ENCODE results near the gene KRT32.

The KRT32 gene

DNA sequence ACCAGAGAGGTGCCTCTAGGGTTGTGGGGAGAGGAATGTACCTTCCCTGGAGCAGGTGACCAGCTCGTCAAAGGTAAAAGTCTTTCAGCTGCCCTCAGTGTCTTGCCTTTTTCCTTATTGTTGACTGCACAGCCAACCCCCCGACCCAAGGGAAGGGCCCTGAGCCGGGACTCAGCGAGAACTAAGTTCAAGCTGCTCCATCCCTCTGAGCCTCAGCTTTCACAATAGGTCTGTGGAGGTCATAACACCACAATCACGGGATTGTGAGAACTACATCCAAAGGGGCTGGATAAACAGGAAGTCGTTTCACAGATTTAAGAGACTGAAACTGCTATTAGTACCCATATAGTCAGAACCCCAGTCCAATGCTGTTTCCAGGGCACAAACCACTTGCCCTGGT is 25.2 kb upstream of the KRT32 start:
- DNase-seq = no peak

DNA sequence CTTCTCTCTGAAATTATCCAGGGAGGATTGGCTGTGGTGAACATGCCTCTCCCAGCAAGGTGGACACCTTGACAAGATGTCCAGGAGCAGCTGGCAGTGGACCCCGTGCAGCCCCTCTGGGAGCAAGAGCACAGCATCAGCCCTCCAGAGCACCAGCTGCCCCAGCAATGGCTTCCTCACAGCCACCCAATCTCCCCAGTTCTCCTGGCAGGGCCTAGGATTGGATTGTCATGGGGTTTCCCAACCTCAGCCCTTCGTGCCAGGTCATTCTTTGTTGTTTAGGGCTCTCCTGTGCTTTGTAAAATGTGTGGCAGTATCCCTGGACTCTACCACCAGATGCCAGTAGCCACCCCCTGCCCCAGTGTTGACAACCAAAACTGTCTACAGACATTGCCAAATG is 24.3 kb upstream of the KRT32 start:
- DNase-seq = no peak

DNA sequence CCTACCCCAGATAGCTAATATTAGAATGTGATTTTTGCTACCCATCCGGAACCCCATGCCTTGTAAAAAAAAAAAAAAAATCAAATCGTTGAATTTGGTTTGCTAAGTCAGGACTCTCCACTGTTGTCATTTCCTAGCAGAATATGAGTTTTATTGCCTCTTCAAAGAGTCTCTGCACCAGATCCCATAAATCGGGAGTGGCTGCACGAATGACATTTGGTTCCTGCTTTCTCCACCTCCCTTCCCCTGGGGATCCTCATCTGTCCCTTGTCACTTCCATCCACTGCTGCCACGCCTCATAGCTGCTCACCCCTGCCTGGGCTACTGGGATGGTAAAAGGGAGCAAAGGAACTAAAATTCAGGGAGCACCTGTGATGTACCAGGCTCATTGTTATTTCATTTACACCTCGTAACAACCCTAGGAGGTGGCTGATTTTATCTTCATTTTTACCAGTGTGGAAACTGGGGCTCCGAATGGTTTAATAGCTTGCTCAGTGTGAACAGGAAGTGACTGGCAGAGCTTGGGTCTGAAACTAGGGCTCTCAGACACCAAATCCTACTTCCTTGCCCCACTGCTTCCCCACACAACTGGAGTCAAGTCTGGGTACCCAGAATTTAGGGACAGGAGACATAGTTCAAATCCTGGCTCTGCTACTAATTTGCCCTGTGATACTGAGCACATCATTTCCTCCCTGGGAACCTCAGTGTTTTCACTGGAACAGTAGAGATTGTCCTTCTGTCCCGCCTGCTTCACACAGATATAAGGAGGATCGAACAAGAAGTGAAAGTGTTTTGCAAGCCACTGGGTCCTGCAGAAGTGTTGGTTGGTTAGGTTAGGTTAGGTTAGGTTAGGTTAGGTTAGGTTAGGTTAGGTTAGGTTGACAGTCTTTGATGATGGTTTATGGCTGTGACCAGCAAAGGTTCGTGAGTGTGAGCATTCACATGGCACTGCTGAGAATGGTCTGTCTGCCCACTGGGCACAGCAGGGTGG is 23.1 kb upstream of the KRT32 start:
- peak; percentile 37 for DNase-seq

DNA sequence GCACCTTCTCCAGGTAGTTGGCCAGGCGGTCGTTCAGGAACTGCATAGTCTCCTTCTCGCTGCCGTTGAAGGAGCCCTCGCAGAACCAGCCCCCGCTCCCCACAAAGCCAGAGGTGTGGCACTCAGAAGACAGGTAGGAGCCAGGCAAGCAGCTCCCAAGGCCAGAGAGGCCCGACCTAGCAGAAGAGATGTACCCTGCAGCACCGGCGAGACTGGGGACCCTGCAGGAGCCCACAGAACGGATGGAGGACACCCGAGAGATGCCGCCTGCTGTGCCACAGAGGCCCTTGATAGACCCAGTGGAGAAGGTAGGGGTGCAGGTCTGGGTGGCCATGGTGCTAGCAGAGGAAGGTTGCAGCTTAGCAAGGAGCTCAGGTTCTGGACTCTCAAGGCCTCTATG is 22.3 kb upstream of the KRT32 start, which contains the start of gene KRT36:
KRT36 (minus strand) TSS at position 380 of the 400 bp plus-strand sequence; CDS start at position 334, 46 bp downstream.
- no peak for DNase-seq

DNA sequence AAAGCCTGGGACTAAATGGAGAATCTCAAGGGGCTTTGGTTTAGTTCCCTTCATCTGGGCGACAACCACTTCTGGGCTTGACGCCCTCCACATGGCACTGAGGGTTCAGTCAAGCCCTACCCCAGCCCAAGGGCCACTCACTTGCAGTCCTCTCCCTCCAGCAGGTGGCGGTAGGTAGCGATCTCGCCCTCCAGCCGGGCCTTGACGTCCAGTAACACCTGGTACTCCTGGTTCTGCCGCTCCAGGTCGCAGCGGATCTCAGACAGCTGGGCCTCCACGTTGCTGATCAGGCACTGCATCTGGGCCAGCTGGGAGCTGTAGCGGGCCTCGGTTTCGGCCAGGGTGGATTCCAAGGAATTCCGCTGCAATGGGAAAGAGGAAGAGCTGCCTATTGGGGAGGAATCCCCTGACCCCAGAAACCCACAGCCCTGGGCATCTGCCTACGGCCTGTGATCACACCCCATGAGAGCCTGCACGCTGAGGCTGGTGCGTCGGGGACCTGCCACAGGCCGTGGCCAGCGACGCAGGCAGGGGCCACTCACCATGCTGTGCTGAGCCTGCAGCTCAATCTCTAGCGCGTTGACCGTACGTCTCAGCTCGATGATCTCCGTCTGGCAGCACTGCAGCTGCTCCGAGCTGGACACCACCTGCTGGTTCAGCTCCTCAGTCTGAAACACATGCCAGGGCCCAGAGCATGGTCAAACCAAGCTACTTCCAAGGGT is 19.8 kb upstream of the KRT32 start:
- no peak for DNase-seq

DNA sequence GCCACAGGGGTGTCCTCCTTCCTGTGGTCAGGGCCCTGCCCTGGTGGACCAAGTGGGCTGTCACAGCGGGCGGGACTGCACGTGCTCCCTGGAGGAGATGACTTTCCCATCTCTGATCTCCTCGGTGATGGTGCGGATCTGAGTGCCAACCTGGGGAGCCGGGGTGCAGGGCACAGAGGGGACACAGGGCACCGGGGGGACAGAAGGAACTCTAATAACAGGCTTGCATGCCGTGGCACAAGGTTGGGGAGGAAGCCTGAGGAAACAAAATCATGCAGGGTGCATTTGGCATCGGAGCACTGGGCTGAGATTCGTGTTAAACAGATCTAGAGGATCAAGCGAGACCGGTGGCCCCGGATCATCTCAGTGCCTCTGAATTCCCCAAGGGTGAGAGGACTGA is 19.1 kb upstream of the KRT32 start:
- DNase-seq = no peak

DNA sequence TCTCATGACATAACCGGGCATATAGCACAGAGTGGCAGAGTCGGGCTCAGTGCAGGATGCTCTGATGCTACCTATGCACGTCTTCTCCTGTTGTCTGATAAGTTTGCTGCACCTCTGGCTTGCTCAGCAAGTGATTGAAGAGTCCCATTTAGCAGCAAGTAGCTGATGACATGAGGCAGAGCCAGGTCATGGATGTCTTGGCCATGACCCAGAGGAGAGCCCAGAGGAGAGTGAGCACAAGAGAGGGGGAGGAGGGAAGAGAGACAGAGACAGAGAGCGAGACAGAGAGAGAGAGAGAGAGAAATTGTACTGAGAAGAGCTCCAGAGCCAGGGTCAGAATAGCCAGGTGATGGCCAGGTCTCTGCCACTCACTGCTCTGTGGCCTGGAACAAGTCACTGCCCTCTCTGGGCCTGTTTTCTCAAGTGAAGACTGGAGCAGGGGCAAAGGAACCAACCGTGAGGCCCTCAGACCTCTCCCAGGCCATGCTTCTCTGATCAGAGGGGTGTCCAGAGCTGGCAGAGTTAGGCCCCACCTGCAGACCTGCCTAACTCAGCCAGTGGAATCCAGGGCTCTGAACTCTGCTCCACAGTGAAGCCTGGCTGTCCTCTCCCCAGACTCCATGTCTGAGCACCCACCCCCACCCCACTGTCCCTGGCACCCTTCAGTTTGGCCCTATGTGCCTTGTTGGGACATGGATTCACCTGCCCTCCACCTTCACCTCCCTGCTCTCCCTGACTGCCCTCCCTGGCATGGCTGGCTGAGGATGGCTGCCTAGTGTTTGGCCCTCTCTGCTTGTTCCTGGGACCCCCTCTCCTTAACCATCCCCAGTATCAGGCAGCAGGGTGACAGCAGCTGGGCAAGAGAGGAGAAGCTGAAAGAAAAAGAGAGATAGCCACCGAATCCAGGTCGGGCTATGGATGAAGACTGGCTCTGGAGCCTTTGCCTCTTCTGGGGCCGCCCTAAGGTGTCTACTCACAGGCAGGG is 18.0 kb upstream of the KRT32 start:
- DNase-seq = no peak

DNA sequence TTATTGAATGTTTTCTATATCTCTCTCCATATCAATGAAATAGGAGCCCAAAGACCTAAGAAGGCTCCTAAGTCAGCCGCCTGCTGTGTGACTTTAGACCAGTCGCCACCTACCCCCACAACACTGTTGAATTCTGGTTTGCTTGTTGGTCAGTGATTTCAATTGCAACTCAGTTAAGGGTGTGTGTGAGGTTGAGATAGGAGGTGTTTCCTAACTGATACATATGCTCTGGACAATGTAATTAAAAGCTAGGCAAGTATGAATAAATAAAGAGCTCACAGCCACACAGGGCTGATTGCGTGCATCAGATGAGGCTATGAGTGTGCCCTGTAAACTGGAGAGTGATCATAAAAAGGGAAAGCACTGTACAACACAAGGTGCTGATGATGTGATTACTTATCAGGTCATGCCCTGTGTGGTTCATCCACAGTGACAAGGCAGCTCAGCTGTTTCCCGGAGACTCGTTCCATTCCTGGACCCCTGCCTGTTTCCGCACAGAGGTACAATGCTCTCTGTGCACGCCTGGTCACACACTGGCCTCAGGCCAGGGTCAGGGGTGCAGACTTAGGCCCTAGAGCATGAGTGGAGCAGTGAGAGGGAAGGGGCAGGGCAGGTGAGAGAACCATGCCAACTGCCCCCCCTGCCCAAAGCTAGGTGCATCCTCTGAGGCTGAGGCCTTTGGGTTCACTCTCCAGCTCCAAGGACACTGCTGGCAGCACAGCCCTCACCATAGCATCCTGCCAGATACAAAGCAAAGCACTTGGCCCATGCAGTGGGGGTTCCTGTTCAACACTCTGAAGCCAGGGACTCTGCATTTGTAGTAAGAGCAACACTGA is 17.0 kb upstream of the KRT32 start:
- no peak for DNase-seq

DNA sequence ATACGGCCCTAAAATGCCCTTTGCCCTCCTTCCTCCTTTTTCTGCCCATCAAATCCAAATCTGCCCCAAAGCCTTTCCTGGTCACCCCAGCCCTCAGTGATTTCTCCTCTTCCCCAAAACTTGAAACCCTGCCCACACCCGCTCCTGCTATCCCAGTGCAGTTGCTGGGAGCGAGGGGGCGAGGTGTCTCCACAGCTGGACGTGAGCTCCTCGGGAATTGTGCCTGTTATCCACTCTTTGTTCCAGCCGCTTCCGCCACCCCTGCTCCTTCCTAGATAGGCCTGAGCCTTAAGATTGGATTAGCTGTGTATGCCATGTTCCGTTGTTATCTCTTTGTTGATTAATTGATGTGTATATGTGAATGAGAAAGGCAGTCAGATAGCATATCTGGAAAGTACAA is 16.3 kb upstream of the KRT32 start:
- no peak for DNase-seq

DNA sequence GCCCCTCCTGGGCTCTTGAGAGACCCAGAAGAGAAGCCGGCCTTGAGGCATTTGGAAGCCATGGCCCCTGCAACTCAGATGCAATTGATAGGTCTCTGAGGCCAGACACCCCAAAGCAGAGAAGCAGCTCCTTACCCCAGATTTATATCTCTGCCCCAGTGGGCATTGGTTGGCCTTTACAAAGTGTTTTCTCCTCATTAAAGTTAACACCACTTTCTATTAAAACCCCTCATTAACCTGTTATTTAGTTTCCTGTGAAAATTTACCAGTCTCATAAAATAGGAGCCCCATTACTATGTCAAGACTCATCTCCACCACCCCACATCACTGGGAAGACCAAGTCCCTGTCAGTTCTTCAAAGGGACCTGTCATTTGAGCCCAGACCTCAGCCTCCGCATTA is 13.8 kb upstream of the KRT32 start, which contains the start of gene KRT35:
KRT35 (minus strand) TSS at position 116 of the 400 bp plus-strand sequence; CDS start at position 62, 54 bp downstream.
- no peak for DNase-seq

DNA sequence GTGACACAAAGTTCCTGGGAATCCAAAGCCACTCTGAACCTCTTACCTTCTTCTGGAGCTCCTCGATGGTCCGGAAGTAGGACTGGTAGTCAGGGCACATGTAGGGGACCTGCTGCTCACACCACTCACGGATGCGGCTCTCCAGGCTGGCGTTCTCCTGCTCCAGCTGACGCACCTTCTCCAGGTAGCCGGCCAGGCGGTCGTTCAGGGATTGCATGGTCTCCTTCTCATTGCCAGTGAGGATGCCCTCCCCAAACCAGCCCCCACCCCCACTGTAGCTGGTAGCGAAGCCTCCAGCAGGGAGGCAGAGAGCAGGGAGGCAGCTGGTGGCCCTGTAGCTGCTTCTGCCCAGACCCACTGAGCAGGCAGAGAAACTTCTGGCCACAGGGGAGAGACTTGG is 13.4 kb upstream of the KRT32 start:
- no peak for DNase-seq

DNA sequence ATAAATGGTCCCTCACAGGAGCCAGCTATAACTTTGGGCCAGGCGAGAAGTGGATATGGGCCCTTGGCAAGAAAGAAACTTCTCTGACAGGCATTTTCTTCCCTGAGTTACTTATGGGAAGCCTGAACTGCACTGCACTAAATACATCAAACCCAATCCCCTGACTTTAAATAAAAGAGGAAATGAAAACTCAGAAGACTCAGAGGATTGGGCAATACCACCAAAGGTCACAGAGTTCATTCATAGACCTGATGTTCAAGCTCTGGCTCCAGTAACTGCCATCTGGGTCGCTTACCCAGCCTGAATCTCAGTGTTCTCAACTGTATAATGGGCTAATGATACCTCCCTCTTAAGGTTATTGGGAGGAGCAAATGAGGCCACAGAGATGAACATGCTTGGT is 12.9 kb upstream of the KRT32 start:
- DNase-seq = no peak

DNA sequence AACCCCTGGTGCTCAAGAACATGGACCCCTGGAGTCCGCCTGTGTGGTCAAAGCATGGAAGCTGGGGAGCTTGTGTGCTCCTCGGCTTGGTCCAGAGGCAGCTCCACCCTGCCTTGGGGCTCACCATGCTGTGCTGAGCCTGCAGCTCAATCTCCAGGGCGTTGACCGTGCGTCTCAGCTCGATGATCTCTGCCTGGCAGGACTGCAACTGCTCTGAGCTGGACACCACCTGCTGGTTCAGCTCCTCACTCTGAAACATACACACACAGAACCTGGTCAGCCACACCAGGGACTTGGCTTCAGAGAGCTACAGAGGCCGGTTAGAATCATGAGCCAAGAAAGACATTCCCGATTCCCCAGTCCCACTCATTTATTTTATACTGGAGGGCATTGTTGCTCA is 11.1 kb upstream of the KRT32 start:
- DNase-seq = no peak

DNA sequence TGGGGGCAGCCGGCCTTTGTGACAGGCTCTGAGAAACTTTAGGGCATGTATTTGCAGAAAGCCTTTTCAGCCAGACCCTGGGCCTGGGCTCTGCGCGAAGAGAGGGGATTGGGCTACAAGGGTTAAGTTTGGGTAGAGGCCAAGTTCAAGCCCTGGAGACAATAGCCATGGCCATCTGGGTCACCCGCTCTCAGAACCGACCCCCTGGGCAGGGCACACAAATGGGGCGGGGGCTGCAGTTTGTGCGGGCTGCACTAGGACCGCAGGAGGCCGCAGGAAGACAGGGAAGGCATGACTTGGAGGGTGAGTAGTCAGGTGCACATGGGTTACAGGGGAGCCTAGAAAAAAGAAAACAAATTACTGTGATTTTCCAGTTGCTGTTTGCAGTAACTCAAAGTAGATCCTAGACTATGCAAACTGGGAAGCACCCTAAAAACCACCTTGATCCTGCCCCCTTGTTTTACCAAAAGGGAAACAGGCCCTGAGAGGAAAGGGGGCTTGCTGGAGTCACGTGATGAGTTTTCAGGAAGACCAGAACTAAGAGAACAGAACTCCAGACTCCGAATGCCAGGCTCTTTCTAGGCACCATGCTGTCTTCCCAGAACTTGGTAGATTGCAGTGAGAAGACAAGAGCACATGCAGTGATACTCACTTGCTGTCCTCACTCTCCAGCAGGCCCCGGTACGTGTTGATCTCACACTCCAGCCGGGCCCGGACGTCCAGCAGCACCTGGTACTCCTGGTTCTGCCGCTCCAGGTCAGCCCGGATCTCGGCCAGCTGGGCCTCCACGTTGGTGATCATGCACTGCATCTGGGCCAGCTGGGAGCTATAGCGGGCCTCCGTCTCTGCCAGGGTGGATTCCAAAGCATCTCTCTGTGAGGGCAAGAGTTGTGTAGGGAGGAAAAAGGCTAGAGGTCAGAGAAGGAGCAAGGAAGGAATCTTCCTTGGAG is 10.0 kb upstream of the KRT32 start:
- no peak for DNase-seq

DNA sequence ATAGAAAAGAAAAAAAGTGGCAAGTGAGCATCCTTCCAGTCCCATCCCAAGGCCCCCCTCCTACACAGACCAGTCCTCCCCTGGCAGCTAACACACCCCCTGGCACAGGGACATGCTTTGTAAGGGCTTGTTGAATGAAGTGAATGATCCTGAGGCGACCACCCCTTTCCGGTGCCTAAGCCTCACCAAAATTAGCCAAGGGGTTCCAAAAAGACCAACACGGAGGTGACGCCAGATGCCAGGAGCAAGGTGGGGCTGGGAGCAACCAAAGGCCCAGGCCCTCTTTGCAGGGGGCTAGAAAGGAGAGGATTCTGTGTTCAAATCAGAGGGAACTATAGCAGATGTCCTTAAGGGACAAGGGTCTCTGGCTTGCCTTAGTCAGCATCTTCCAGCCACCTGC is 8.2 kb upstream of the KRT32 start:
- no peak for DNase-seq

DNA sequence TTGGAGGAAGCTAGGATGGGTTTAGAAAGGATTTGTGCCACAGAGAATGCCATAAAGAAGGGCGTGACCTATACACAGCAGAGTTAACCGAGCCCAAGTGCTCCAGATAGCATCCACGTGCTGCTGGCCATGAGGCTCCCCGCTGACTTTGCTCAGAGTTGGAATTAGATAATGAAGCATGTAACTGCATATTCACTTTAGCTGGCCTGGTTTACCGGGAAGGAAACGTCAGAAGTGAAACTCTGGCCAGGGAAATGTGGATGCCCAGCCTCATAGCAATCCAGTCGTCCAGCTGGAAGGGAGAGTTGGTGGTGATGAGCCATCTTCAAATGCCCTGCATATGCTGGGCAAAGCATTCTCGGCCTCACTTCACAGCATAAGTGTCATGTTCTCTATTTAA is 7.7 kb upstream of the KRT32 start:
- no peak for DNase-seq

DNA sequence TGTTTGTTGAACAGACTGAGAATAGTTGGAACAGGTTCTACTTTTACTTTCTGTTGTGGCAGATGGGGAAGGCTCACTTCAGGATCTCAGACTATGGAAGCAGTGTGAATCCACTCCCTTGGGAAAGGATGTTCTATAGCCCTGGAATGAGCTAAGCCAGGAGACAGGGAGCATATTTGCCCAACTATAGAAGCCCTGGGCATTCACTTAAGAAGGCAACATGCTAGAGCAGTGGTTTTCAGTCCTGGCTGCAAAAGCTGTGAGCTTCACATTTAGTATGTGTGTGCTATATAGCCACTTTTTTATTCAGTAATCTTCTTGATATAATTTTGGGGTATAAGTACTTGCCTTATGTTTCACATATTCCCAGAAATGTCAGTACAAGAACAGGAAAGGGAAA is 1.2 kb upstream of the KRT32 start:
- DNase-seq = no peak

DNA sequence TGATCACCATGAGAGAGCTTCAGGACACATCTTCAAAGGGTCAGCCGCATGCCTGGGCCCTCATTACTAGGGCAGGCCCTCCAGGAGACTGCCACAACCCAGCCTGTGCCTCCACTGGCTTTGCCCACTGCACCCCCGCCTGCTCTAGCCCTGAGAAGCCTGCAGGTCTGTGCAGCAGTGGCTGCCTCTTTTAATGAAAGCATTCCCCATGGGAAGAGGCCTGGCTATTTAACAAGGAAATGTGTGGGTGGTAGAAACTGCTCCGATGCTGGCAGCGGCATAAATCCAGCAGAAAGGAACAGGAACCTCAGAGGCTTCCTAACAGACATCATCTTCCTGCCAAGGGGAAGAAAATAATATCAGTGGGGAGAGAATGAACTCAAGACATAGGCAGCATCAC is 375 bp upstream of the KRT32 start:
- DNase-seq = no peak

DNA sequence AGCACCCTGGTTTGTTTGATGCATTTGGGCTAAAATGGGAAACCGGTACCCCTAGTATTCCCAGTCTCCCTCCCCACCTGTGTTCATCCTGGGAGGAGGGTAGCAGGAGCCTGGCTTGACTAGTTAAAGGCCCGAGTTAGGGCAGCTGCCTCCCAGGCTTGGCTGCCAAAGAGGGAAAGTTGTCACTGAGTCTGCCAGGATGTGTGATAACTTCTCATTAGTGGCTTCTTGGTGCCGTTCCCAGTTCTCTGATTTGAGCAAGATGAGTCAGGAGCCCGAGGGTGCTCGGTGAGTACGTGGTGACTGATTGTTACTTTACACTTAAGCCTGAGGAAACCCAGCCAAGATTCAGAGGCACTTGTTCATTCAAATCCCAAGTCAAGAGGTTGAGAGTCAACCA is 2.5 kb downstream of the KRT32 start:
- no peak for DNase-seq

DNA sequence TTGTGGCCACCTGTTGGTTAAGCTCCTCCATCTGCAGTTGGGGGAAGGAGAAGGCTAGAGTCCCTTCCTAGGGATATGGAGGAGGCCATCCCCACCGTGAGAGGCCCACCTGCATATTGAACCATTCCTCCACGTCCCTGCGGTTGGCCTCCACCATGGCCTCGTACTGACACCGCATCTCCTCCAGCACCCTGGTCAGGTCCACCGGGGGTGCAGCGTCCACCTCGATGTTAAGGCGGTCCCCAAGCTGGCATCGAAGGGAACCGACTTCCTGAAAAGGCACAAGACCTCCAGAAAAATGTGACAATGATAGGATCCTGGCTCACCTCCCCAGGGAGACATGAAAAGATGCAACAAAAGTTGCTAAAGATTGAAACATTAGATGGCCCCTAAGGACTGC is 3.0 kb downstream of the KRT32 start:
- no peak for DNase-seq

DNA sequence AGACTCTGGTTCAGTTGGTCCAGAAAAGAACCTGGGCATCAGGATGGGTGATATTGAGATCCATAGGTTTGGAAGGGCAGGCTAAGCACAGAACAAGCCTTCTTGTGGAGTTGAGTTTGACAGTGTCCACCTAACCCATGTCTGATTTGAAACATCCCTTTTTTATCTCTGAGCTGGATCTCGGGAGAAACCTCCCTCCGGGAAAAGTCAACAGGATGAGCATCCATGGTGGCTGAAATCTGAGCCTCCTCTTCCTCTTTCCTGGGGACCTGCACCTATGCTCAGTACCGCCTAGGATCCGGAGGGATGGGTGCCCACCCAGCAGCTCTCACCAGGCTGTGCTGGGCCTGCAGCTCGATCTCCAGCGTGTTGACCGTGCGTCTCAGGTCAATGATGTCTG is 3.4 kb downstream of the KRT32 start:
- no peak for DNase-seq

Data from DMS153 (cell line).